Measurements from ENCODE around the gene BCOR. TPM values are rescaled to one million over a fixed set of nuclear protein-coding genes. Genes with fewer than 3 reads are reported as not detected.

Gene BCOR
- total RNA-seq, 1 donor from 2014 or later: 16.4 TPM

DNA sequence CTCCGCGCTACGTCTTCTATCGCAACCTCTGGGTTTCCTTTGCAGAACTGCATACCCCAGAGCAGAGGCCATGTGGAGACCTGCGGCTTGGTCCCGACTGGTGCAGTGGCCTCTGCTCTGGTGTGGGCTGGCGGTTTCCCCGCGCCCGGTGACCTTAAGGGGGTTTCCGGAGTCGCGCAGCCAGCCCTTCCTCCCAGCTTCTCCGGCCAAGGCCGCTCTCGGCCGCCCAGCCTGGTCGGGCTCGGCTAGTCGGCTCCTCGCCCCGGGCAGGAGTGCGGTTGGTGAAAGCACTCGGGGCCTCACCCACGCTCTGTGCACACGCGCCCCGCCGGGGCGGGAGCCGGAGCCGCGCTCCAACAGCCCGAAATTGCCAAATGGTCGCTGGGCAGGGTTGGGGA is 84.9 kb downstream of the BCOR start:
- peak; percentile 73 for DNase-seq
- peak; percentile 24 for ATAC-seq
- intact Hi-C loops (cut with micrococcal nuclease): loop anchor here (10.0 kb wide), 1 partner anchor 52 kb away; no protein-coding TSS in a partner anchor

DNA sequence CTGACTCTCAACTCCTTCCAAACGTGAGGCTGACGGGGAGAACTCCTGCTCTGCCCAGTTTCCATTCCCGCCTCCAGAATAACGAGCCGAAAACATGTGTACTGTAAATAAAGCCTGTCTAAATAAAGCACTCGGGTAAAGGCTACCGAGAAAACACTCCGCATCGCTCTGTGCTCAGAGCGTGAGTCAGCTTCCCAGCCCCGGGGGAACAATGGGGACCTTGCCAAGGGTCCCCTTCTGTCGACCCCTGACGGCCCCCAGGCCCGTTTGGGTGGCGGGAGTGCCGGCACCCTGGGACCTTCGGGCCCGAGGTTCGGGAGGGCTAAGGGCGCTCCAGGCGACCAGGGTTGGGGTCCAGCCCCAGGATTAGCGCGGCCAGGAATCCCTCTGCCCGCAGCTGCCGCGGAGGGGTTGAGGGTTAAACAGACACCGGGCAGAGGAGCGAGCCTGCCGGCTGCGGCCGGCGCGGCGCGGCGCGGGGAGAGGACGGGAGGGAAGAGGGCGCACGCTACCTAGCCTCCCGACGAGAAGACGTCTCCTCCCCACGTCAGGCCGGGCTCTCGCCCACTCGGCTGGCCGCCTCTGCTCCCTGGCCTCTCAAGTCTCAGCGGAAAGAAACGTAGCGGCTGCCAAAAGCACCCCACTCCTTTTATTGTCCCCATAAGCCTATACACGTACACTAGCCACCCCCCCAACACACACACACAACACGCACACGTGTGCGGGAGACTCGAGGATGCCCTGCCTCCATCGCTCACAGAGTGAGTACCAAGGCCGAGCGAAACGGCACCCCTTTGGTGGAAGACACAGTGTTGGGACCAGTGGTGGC is 85.5 kb downstream of the BCOR start:
- intact Hi-C loops (cut with micrococcal nuclease): loop anchor here (10.0 kb wide), 1 partner anchor 53 kb away; no protein-coding TSS in a partner anchor
- DNase-seq (peak; percentile 48), ATAC-seq (peak; percentile 1)

DNA sequence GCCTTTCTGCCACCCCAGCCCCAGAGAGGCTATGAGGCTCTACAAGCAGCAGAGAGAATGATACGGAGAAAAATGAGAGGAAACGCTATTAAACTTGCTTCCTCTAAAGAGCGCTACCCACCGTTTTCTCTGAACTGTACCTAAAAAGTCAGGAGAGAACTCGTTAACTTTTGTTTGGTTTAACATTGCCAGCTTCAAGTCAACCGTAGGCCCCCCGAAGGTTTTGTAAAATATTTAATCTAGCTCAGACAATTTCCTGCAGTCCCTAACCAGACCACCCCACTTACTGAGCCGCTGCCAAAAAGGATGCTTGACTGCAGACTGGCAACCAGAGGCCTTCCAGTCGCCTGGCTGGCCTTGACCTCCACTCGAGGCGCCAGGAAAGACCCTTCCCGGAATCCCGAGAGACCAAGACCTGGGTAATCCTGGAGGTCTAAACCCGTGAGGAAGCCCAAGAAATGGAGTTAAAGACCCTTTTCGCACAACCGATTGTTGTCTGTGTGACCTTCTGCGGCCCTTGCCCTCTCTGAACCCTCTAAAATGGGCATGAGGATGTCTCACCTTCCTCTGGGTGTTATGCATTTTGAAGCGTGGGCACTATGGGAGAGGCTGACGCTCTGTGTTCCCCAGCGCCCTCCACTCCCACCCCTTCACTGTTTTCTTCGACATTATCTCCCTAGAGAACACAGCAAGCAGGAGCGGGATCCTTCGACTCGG is 86.3 kb downstream of the BCOR start:
- intact Hi-C loops (cut with micrococcal nuclease): loop anchor here (10.0 kb wide), 1 partner anchor 53 kb away; no protein-coding TSS in a partner anchor
- DNase-seq (no peak), ATAC-seq (no peak)

DNA sequence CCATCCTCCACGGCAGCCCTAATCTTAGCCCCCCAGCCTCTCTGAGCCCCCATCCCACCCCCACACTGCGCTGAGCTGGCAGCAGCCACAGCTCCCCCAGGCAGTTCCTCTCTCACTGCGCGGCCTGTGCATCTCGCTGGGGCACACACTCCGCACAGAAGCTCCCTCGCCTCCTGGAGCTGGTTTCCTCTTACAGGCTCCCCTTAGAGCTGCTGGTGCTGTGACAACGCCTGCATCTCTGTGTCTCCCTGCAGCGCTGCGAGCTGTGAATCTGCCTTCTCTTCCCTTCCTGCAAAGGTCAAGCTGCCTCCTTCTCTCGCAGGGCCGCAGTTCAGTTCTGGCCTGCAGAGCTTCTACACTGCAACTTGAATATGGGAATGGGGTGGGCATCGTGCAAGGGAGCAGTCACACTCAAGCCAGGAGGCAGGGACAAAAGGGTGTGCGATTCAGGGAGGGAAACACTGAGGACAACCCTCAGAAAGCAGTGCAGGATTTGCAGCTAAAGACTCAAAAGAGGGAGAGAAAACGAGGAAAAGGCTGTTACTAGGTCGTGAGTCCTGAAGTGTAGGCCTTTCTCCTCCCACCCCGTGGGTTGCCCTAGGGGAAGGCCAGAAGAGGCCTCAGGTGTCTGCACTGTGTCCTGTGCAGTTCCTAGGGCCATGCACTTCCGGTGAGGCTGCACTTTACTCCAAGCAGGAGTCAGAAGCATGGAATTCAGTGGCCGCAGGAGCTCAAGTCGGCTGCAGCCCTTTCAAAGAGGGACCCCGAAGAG is 87.0 kb downstream of the BCOR start:
- DNase-seq (no peak), ATAC-seq (no peak)
- intact Hi-C loops (cut with micrococcal nuclease): loop anchor here (10.0 kb wide), 1 partner anchor 54 kb away; no protein-coding TSS in a partner anchor

DNA sequence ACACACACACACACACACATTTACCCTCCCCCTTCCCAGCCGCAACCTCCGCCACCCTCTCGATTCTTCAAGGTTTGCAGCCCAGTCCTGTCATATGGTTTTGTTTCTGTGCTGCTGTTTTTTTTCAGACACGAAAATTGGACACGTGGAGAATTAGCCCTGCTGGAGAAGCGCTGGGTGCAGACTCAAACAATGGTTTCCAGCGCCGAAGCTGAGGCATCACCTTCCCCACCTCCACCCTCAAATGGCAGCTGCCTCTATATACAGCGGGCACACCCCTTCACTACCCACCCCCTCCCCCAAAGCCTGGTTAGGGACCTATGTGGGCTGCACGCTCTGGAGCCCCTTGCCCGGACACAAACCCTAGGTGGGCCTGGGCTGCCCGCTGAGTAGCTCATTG is 87.9 kb downstream of the BCOR start:
- no peak for ATAC-seq
- intact Hi-C loops (cut with micrococcal nuclease): loop anchor here (10.0 kb wide), 1 partner anchor 55 kb away; no protein-coding TSS in a partner anchor
- DNase-seq: no peak

DNA sequence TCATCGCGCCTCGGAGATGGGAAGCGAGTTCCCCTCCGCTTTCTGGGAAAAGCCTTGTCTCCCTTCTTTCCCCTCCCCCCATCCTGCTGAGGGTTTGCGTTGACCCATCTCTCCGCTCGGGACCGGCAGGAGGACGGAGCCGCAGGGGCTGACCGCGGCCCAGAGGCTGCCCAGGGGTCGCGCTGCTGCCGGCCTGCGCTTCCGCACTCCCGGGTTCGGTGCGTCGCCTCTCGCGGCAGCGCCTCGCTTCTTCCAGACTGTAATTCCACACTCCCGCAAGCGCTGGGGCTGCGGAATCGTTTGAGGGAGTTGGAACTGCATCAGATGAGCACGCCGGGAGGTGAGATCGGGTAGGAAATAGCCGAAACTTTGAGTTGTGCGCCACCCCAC is 88.3 kb downstream of the BCOR start:
- no peak for DNase-seq
- intact Hi-C loops (cut with micrococcal nuclease): no loop called here
- no peak for ATAC-seq

DNA sequence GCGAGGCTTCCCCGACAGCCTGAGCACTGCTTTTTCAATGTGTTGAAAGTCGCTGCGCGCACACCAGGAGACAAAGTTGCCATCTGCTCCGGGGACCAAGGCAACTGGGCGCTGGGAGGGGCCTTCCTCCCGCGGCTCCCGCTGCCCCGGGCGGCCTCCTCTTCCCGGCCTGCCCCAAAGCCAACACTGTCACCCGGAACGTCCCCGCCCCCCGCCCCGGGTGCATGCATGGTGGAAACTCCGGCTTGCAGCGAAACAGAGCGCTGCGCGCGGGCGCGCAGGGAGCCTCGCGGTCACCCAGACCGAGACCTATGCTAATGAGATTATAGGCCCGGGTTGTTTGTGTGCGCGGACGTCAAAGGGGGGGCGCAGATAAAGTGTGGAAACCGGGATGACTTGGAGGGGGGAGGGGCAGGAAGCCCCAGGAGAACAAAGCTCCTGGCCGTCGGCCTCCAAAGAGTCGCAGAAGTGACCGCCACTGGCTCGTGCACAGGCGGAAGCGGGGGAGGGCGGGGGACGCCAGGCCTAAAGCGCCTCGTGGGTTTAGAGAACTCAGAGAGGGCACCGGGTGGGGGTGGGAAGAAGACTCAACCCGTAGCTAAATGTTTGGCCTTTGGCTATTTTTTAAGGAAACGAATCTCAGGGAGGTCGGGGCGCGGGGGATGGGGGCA is 88.8 kb downstream of the BCOR start:
- intact Hi-C loops (cut with micrococcal nuclease): no loop called here
- ATAC-seq (no peak), DNase-seq (peak; percentile 69)

DNA sequence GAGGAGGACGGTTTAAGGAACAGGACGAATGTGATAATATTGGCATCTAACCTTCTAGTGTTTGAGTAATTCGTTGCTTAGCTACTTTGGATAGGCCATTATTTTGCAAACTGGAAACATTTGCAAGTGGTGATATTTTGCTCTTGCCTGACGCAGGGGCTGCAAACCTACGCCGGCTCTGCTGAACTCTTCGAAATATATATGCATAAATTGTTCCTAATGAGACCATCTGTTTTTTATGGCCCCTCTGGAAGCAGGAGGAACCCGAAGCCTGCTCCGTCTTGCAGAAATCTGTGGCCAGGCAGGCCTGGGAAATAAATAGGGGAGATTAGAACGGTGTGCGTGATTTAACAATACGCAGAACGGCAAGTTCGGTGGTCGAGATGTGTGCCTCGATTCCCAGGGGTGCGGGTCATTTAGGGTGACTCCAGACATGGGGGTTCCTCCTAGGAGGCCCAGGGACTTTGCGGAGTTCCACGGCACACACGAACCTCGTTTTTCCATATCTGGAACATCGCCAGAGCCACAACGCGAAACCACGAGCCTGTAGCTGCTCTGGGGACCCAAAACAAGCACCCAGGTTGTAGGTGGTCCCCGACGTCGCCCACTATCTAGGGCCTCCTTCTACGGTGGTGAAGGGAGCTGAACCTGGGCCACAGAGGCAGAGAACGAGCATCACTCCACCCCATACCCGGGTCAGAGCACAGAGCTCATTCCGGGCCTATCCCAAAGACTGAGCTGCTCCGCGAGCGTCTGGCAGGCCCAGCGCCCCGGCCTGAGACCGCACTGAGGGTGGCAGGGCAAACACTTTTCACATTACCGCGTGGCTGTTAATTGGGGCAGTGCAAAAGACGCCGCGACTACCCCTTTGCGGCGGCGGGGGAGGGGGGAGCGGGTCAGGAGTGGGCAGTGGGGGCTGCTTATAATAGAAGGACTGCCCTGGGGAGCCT is 89.7 kb downstream of the BCOR start:
- DNase-seq: no peak
- intact Hi-C loops (cut with micrococcal nuclease): no loop called here
- no peak for ATAC-seq

DNA sequence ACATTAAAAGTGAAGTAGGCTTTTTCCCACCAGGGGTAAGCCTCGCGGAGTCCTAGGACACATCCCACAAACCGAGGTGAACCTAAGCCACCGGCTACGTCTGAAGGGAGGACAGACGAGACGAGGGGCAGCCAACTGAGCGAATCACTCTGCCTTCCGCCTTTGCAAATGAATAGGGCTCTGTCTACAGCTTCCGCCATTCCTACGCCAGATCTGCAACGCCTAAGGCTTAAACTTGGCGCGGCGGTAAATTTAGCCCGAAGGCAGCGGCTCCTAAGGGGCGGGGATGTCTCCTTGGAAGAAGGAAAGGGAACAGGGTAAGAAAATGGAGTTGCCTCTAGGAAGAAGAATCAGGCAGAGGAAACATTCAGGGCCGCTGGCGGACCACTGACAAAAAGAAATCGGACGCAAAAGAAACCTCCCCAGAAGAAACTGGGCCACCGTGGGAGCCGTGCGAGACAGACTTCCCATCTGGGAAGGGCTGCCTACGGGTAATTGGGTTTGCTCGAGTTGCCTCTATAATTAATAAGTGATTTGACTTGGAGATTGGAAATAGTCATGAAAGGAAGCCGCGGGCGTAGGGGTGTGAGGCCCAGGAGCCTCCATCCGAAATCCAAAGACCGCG is 90.5 kb downstream of the BCOR start:
- intact Hi-C loops (cut with micrococcal nuclease): no loop called here
- ATAC-seq: no peak
- DNase-seq: no peak

DNA sequence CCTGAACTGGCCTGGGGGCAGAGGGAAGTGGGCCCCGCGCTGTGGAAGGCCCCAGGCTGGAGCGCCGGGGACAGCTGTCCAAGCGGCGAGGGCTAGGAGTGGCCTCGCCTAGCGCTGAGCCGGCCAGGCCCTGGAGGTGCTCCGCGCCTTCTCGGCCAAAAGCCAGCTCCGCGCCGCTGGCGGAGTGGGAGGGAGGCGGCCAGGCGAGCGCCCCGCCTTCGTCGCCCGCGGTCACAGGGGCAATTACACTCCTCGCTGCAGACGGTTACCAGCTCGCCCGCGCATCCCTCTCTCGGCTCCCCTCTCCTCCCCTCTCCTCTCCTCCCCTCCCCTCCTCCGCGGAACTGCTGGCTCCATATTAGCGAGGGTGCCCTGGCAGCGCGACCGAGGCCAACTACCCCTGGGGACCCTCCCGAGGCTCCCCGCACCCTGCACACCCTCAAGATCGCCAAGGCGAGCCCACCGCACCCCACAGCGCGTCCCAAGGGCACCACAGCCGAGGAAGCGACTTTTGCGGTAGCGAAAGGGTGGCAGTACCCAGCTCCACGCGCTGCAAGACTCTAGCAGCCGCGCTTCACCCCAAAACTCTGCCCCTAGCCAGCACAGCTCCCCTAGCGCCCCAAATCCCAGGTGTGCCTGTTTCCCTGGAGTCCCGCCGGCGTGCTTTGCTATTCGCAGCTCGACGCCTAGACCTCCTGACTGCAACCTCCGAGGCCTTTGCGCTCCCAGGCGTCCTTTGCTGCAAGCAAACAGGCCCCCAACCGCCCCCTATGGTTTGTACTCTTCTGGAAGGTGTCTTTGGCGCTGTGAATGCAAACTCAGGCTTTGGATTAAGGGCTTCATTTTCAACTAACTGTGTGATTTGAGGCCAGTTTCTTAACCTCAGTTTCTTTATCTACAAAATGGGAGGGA is 91.4 kb downstream of the BCOR start:
- intact Hi-C loops (cut with micrococcal nuclease): no loop called here
- peak; percentile 77 for DNase-seq
- peak; percentile 85 for ATAC-seq

DNA sequence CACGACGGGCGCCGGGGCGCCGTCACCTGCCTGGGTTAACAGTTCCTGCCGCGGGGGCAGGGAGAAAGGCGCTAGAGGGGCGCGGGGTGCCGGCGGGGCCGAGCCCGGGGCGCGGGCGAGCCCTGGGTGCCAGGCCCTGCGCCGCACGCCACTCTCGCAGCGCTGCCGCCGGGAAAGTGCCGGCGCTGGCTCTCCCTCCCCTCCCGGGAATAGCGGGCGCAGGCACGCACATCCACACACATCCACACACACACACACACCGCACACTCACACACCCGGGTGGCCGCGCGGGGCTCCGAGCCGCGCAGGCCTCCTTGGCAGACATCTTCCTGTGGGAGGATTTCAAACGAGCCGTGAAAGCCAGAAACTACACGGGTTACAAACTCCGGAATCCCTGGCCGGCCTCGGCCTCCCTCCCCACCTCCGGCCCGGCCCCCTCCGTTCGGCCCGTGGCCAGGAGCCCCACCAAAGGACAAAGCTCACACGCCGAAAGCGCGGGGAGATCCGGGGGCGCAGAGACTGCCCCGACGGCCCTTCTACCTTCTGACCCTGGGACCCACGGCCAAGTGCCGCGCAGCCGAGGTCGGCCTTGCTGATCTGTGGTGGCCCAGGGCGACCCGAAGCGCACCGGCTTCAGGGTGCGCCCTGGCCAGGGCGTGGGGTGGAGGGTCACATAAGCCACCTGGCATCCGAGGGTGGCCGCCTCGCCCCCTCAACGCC is 92.3 kb downstream of the BCOR start:
- DNase-seq (no peak), ATAC-seq (peak; percentile 24)
- intact Hi-C loops (cut with micrococcal nuclease): no loop called here

DNA sequence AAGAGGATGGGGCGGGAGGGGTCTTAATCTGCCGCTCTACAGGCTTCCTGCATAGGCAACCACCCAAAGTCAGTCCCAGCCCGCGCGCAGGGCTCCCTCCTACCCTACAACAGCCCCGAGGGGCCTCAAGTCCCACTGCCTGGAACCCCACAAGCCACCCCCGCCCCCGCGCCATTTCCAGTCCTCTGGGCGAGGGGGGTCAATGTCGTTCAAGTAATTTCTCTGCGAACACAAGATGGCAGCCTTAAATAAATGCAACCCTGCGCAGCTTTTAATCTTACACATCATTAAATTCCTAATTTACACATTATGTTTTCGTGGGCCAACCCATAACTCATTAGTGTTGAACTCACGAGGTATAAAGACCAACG is 92.9 kb downstream of the BCOR start:
- intact Hi-C loops (cut with micrococcal nuclease): no loop called here

DNA sequence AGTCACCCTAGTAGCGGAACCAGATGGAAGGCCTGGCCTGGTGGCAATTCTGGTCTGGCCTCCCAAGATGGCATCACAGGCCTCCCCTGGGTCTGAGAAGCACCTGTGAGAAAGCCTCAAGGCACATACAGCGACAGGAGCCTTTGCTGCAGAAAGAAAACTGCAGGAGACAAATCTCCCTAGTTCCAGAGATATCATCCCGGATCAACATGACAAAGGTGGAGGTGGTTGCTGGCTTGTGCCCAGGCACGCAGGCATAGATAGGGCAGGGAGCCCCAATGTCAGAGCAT is 93.6 kb downstream of the BCOR start:
- ATAC-seq (no peak), DNase-seq (no peak)
- intact Hi-C loops (cut with micrococcal nuclease): no loop called here

More for the DNA sequence above, 92.9 kb downstream of the BCOR start:
- DNase-seq (no peak), ATAC-seq (no peak)

DNA sequence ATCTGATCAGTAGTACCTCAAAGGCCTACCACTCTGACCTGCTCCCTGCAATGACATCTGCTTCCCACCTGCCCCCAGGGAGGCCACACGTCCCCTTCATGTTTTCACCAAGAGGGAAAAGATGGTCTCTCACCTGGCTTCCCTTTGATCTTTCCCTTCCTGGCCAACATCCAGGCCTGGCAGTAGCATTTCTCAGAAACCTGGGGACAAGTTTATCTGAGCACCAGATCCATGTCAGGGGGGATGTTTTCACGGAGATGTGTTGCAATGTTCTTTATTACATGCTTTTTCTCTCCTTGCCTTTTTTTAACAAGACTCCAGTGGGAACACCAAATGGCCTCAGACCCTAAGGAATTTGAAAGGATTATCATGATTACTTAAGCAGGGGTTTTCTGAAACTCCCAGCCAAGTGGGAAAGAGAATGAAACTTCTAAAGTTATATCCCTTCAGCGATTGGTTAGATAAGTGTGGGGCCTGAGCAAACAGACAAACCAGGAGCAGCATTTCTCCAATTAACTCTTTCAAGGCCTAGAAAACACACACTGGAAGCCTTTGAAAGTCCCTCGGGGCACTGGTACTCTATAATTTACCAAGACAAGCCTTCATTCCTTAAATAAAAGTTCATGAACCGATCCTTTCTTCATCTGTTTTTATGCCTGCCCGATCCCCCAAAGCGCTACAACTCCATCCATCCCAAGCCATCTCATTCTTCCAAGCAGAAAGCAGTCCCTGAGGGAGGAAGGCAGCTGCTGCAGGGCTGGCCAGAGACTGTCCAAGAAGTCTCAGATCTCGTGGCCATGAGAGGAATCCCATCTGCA is 94.1 kb downstream of the BCOR start:
- intact Hi-C loops (cut with micrococcal nuclease): no loop called here
- ATAC-seq (peak; percentile 30), DNase-seq (no peak)

DNA sequence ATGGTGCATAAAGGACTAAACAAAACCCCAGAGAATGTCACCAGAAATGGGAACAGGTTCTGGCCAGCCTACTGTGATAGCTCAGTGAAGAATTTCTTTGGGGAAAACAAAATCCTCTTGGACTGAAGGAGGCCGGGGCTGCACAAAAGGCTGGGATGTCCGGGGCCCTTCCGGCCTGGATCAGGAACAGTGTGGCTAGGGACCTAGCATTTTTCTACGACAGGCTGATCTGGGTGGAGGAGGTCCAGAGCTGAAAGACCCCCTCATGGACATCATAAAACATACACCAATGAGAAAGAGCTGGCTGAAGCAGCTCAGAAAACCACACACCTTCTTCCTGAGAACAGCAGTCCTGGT is 94.7 kb downstream of the BCOR start:
- no peak for DNase-seq
- intact Hi-C loops (cut with micrococcal nuclease): no loop called here
- ATAC-seq: no peak

Data from left ventricle myocardium superior (tissue), 1 donor.